NCI-H82 treated with DMSO at 0.1 percent for 48 hours (cell line): ENCODE measurements around the gene MYOD1.

ENCODE experiments used
- DNase-seq: peaks from one replicate; lab custom pipeline; 2025; ENCODE audit not compliant: unreplicated experiment; lab: John Stamatoyannopoulos, UW

The MYOD1 gene

GRCh38 chr11:17769218-17769617 lies 49.8 kb downstream of the MYOD1 start:
- no peak for DNase-seq

GRCh38 chr11:17770048-17770652 lies 50.8 kb downstream of the MYOD1 start:
- no peak for DNase-seq

DNA sequence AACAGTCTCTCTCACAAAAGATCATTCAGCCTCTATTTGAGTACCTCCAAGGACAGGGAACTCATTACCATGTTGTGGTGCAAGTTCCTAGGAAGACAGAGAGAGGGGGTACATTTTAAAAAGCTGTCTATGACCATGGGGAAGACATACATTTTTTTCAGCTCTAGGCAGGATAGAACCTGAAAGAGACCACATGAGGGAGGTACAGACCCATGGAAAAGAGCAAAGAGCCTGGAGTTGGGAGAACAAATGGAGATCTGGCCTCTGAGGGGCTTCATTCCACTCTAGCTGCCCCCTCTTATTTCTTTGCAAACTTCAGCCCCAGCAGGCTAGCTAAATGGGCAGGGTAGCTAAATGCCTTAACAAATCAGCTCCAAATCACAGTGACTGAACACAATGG lies 51.5 kb downstream of the MYOD1 start:
- no peak for DNase-seq

DNA sequence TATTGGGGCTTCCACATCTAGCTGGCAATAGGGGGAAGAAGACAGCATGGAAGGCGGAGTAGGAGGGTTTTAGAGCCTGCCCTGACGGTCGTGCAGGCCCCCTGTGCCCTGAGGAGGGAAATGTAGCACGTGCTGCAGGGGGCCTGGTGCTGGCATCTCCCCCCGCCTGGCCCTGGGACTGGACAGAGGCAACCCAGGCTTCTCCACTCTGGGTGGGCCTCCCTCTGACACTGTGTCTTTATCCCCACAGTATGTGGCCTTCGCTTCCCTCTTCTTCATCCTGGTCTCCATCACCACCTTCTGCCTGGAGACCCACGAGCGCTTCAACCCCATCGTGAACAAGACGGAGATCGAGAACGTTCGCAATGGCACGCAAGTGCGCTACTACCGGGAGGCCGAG lies 52.0 kb downstream of the MYOD1 start:
- no peak for DNase-seq
